ENCODE results near the gene OR13A1.
"Not testable (repeated sequence)": the region's sequence is repeated elsewhere in the genome, so short reads cannot be mapped to it uniquely, and the experiment has no call there.

Gene OR13A1

DNA sequence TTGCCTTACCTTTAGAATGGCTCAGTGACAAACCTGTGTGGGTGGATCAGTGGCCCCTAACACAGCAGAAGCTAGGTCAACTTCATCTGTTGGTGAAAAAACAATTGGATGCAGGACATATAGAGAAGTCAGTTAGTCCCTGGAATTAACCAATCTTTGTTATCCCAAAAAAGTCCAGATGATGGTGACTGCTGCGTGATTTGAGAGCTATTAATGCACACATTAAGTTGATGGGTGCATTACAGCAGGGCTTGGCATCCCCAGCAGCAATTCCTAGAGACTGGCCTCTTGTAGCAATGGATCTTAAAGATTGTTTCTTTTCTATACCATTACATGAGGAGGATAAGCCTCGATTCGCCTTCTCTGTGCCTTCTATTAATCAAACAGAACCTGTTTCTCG is 33.3 kb downstream of the OR13A1 start:
- no peak for DNase-seq (ENCODE audit: low read depth, low spot score)

DNA sequence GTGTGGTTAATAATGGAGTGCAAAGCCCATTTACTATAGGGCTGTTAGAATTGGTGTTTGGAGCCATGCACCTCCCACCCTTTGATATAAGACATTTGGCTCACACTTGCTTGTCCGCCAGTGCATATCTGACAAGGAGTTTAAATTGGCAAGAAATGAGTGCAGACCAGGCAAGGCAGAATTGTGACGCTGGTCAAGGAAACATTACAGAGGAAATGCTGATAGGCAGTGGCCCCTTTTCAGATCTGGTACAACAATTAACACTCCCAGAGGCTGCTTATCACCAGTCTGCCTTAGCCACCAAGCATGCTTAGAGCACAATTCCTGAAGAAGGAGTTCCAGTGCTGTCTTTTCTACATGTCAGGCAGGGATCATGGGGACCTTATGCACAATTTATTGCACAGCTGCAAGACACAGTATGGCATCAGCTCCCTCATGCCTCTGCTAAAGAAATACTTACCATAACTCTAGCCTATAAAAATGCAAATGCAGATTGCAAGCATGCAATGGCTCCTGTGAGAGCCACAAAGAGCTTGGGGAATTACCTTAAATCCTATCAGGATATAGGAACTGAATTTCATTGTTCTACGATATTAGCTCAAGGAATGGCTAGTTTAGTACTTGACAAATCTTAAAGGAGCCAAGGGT is 35.2 kb downstream of the OR13A1 start:
- DNase-seq (ENCODE audit: low read depth, low spot score), result no peak

DNA sequence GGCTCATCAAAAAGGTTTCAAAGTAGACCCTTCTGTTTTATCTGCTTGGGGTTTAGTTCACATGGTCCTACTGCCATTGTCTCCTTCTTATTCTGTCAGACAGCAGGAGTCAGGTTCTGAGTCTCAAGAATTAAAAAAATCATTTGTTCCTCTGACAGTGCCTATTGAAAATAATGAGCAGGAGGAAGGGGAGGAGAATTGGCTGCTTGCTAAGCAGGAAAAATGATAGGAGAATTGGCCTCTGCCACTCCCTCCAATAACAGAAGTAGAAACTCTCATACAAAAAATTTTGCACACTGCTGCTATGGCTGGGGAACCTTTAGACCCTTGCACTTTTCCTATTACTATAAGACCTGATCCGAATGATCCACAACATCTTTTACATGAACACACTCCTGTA is 35.7 kb downstream of the OR13A1 start:
- DNase-seq (ENCODE audit: low read depth, low spot score), result no peak

GRCh38 chr10:45278860-45279498 is 36.4 kb downstream of the OR13A1 start:
- no peak for DNase-seq (ENCODE audit: low read depth, low spot score)

DNA sequence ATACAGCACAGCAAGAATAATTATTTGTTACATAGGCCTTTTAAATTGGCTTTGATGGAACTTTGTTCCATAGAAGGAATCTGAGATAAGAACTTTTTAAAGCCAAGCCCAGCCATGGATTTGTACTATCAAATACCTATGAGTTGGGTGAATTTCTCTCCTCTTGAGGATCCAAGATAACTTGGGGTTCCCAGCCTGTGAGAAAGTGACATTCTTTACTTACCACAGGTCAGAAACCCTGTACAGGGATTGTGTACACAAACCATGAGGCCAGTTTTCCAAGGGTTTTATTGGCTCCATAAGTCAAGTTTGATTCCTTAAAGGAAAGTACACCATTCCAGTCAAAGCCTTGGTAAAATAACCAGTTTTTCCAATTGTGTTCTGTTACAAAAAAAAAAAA is 39.3 kb downstream of the OR13A1 start:
- DNase-seq (ENCODE audit: low read depth, low spot score), result not testable (repeated sequence)

- no peak for DNase-seq (ENCODE audit: low read depth, low spot score)
Measured at GRCh38 chr10:45274364-45274763, 41.0 kb downstream of the OR13A1 start.

DNA sequence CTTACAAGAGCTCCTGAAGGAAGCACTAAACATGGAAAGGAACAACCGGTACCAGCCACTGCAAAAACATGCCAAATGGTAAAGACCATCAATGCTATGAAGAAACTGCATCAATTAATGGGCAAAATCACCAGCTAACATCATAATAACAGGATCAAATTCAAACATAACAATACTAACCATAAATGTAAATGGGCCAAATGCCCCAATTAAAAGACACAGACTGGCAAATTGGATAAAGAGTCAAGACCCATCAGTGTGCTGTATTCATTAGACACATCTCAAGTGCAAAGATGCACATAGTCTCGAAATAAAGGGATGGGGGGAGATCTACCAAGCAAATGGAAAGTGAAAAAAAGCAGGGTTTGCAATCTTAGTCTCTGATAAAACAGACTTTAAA is 47.6 kb downstream of the OR13A1 start:
- not testable (repeated sequence) for DNase-seq (ENCODE audit: low read depth, low spot score)

GRCh38 chr10:45265996-45266395 is 49.4 kb downstream of the OR13A1 start:
- DNase-seq (ENCODE audit: low read depth, low spot score), result no peak

GRCh38 chr10:45261946-45262345 is 53.5 kb downstream of the OR13A1 start:
- DNase-seq (ENCODE audit: low read depth, low spot score), result no peak

DNA sequence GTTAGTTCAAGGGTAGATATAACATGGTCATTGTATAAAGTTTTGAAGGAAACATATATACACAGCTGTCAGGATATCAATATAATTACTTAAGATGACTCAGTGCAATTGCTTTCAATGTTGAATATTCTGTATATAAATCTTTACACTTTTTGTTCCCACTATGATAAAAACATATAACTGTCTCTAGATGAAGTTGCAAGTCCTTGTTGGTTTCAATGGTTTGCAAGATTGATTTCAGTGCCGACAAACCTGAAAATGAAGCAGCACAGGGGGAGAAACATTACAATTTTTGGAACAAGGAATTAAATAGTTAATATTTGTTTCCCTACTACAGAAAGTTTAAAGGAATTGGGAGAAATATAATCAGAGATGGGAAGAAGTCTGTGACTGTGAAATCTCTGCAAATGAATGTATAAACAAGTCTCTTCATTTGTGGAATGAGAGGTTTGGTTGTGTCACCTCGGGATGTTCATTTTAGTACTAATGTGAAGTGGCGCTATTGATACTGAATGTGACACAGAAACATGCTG is 54.1 kb downstream of the OR13A1 start:
- DNase-seq (ENCODE audit: low read depth, low spot score), result no peak

DNA sequence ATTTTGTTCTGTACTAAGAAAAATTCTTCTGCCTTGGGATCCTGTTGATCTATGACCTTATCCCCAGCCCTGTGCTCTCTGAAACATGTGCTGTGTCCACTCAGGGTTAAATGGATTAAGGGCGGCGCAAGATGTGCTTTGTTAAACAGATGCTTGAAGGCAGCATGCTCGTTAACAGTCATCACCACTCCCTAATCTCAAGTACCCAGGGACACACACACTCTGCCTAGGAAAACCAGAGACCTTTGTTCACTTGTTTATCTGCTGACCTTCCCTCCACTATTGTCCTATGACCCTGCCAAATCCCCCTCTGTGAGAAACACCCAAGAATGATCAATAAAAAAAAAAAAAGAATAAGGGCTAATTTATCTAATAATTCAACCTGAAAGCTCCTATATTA is 54.8 kb downstream of the OR13A1 start:
- not testable (repeated sequence) for DNase-seq (ENCODE audit: low read depth, low spot score)

DNA sequence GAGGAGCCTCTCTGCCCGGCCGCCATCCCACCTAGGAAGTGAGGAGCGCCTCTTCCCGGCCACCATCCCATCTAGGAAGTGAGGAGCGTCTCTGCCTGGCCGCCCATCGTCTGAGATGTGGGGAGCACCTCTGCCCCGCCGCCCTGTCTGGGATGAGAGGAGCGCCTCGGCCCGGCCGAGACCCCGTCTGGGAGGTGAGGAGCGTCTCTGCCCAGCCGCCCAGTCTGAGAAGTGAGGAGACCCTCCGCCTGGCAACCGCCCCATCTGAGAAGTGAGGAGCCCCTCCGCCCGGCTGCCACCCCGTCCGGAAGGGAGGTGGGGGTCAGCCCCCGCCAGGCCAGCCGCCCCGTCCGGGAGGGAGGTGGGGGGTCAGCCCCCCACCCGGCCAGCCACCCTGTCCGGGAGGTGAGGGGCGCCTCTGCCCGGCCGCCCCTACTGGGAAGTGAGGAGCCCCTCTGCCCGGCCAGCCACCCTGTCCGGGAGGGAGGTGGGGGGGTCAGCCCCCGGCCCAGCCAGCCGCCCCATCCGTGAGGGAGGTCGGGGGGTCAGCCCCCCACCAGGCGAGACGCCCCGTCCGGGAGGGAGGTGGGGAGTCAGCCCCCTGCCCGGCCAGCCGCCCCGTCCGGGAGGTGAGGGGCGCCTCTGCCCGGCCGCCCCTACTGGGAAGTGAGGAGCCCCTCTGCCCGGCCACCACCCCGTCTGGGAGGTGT is 55.5 kb downstream of the OR13A1 start:
- not testable (repeated sequence) for DNase-seq (ENCODE audit: low read depth, low spot score)

- no peak for DNase-seq (ENCODE audit: low read depth, low spot score)
Measured at GRCh38 chr10:45257600-45257999, 57.8 kb downstream of the OR13A1 start.

DNA sequence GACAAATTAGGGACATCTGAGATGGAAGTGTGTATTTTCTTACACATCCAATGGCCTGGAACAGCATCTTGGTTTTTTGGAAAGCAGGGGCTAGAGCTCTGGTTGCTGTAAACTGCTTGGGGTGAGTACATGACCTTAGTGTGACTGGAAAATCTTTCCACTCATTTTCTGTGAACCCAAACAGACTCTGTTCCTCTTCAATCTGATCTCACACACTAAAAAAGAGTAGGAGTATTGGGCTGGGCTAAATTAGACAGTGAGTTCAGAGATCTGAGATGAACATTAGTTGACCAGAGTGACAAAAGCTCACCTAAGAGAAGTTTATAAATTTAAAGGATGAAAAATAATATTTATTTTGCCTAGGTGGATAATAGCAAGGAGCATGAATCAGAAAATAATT is 59.2 kb downstream of the OR13A1 start:
- no peak for DNase-seq (ENCODE audit: low read depth, low spot score)

DNA sequence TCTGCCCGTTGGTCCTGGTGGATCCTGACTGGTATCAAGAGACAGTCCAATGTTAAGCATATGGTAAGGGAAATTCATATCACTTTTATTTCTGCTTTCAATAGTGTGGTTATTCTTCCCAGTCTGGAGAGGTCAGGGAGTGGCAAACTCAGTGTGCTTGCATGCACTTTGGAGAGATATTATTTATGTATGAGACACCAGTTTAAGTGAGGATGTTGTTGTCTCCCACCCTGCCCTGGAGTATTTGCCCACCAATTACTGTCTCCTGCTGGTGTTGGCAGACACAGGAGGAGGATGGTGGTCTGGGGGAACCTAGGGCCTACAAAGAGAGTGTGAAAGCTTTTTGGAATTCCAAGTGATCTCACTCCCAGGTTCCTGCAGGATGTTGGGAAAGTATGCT is 59.7 kb downstream of the OR13A1 start:
- DNase-seq (ENCODE audit: low read depth, low spot score), result no peak

- DNase-seq (ENCODE audit: low read depth, low spot score), result no peak
Measured at GRCh38 chr10:45254892-45255291, 60.5 kb downstream of the OR13A1 start.

DNA sequence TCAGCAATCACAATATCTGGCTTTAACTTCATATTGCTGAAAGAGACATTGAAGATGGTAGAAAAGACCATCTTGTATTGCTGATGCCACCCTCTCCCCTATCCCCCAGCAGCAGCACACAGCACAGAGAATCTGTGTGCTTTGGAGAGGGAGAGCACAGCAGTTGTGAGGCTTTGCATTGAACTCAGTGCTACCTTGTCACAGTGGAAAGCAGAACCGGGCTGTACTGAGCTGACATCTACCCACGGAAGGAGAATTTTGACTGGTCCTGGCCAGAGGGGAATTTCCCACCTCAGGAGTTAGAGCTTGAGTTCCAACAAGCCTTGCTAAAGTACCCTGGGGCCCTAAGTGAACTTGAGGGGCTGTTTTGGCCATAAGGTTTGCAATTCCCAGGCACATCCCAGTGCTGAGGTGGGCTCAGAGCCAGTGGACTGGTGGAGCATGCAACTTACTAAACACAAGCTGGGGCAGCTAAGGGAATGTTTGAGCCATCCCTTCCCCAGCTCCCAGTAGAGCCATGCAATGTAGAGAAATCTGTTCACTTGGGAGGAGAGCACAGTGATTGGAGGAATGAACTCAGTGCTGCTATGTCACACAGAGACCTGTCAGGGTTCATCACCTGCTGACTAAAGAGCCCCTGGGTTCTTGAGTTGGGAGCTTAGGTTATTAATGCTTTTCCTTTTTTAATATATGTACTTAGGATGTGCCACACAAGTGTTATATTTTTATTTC is 62.1 kb downstream of the OR13A1 start:
- DNase-seq (ENCODE audit: low read depth, low spot score), result no peak
